ENCODE measurements around the gene BRAT1. TPM values are rescaled to one million over a fixed set of nuclear protein-coding genes. Genes with fewer than 3 reads are reported as not detected.

The BRAT1 gene
- total RNA-seq, 1 donor from 2014 or later, result 14.8 TPM

GRCh38 chr7:2495418-2496299 is 59.7 kb downstream of the BRAT1 start:
- DNase-seq (ENCODE audit: missing footprints) (no peak), ATAC-seq (no peak)
- intact Hi-C loops (cut with DNase I), result no loop called here

DNA sequence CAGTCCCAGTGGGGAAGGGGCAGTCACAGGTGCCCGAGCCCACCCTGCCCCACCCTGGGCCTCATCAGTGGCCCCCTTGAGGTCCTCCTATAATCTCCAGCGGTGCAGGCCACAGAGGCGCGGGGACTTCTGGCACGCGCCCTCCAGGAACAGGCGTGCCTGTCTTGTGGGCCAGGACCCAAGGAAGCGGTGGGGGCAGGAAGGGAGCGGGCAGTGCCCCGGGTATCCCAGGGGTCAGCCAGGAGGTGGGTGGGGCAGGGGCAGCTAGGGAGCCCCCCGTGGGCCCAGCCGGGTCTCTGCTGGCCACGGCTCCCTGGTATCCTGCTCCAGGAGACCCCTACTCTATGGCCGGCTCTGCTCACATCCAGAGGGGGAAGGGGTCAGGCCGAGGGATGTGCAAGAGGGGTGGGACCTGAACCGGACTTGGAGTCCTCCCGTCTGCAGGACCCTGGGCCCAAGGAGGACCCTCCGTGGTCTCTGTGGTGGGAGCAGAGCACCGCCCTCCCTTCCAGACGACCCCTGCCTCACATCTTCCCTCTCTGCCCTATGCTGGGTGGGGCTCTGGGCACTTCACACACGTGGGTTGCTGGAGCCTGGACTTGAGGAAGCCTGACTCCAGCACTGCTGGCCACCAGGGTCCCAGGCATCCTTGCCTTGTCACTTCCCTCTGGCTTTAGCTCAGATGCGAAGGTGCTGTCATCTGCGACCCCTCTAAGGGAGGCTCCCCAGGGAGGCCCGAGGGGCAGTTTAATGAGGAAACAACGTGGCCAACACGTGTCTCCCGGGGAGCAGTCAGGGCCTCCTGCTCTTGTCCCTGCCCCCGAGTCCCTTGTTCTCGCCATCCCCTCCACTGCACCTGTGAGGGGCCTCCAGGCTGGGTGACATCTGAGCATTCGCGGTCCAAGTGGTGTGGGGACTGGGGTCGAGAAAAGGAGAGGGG is 60.9 kb downstream of the BRAT1 start:
- ATAC-seq (peak; percentile 6), DNase-seq (ENCODE audit: missing footprints) (no peak)
- intact Hi-C loops (cut with DNase I), result no loop called here

- ATAC-seq (peak; percentile 34), DNase-seq (ENCODE audit: missing footprints) (no peak)
- intact Hi-C loops (cut with DNase I), result no loop called here
Measured at GRCh38 chr7:2493205-2494164, 61.8 kb downstream of the BRAT1 start.

DNA sequence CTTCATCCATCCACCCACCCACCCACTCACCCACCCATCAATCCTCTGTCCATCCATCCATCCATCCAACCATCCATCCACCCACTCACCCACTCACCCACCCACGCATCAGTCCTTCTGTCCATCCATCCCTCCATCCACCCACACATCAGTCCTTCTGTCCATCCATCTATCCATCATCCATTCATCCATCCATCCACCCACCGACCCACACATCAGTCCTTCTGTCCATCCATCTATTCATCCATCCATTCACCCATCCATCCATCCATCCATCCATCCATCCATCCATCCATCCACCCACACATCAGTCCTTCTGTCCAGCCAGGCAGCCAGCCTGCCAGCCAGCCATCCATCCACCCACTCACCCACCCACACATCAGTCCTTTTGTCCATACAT is 63.3 kb downstream of the BRAT1 start:
- no peak for ATAC-seq
- intact Hi-C loops (cut with DNase I), result no loop called here
- DNase-seq (ENCODE audit: missing footprints), result no peak

DNA sequence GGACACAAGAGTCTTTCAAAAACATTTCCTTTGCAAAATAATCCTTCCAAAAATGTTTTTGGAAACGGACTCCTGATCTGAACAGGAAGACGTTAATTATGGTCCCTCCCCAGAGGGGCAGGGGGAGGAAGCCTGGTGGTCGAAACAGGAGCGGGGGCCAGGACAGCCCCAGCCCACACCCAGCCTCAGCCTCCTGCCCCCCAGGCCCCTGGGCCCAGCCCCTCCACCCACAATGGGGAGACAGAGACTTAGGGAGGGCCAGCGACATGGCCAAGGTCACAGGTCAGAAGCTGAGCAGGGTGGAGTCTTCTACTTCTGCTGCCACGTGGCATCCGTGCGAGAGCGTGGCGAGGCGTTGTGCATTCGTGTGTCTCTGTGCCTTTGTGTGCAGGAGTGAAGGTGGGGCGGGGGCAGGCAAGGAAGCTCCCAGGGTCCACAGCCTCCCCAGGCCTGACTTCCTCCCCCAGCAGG is 65.1 kb downstream of the BRAT1 start:
- intact Hi-C loops (cut with DNase I), result loop anchor here (2.0 kb wide), 1 partner anchor 29 kb away; the partner anchor contains the start of gene LFNG
- ATAC-seq (no peak), DNase-seq (ENCODE audit: missing footprints) (peak; percentile 65)

DNA sequence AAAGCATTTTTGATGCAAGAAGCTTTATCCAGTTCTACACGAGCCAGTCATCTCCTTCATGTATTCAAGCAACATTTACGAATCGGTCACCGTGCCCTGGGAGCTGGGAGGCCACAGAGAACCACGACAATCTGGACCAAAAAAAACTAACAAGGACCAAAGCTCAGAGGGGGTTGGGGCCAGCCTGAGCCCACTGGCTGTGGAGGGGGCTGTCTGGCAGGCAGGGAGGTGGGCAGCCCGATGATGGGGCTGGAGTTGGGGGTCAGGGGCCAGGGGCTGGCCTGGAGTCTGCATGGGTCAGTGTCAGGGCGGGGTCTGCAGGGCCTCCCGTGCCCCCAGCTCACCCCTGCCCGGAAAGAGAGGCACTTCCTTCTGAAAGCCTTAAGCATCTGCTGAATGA is 66.6 kb downstream of the BRAT1 start:
- DNase-seq (ENCODE audit: missing footprints), result peak; percentile 51
- peak; percentile 14 for ATAC-seq
- intact Hi-C loops (cut with DNase I), result no loop called here

DNA sequence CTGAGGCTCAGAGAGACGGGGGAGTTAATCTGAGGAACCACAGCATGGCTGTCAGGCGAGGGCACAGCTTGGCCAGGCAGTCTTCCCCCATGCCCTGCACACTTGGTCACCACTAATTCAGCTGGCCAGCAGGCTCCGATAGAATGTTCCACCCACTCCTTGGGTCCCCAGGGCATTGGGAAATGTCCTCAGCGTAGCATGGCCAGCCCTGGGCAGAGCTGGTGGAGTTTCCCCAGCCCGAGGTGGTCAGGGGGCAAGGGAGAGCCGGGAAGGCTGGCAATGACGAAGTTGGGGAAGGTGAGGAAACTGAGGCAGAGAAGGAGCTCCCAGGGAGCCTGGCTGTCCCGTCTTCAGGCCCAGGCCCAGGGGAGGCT is 67.1 kb downstream of the BRAT1 start:
- intact Hi-C loops (cut with DNase I), result no loop called here
- peak; percentile 77 for ATAC-seq
- peak; percentile 78 for DNase-seq (ENCODE audit: missing footprints)

Small RNA genes within 50 kb of the gene (microRNA-seq; reads per million reads assigned to microRNA genes)
- not detected for gene MIR4648

Other genes starting within 250 kb of the BRAT1 start
- gene SNX8, start 241.1 kb downstream of the BRAT1 start, total RNA-seq, result 18.8 TPM
- 68.1 TPM for gene EIF3B, start 200.7 kb downstream of the BRAT1 start, total RNA-seq
- gene CHST12, start 151.9 kb downstream of the BRAT1 start, total RNA-seq, result 13.5 TPM
- gene GRIFIN, start 79.1 kb downstream of the BRAT1 start, total RNA-seq, result not detected
- 6.5 TPM for gene LFNG, start 35.8 kb downstream of the BRAT1 start, total RNA-seq
- 11.5 TPM for gene IQCE, start 3.5 kb upstream of the BRAT1 start, total RNA-seq
- gene TTYH3, start 76.5 kb upstream of the BRAT1 start, total RNA-seq, result 15.8 TPM
- gene AMZ1, start 132.7 kb upstream of the BRAT1 start, total RNA-seq, result 0.05 TPM

All from Right ventricle myocardium inferior (tissue), 1 donor.